Spinal cord (tissue), 10 donors: Measurements from ENCODE around the gene ACOT2. TPM values are rescaled to one million over a fixed set of nuclear protein-coding genes. Genes with fewer than 3 reads are reported as not detected.

Source experiments
- DNase-seq, 6 donors: peaks; one replicate each; pipeline versions ENCODE4 v3.0.0 to v3.0.0-alpha.2; 2013 to 2015; ENCODE audit warnings: low spot score in 6 of 6, low read depth in 4 of 6
- H3K27ac ChIP-seq: one replicate; pipeline ENCODE4 v1.5.1; 2013; ENCODE audit warnings: low read depth, low read length, control low read depth
- H3K27me3 ChIP-seq: one replicate; pipeline ENCODE4 v1.6.1; 2013; ENCODE audit warnings: low read length; ENCODE audit not compliant: control insufficient read depth, insufficient read depth
- H3K36me3 ChIP-seq: one replicate; pipeline ENCODE4 v1.6.1; 2013; ENCODE audit warnings: low read length; ENCODE audit not compliant: control insufficient read depth, insufficient read depth
- H3K4me1 ChIP-seq: one replicate; pipeline ENCODE4 v1.6.1; 2013; ENCODE audit warnings: low read length; ENCODE audit not compliant: control insufficient read depth, insufficient read depth
- H3K4me3 ChIP-seq: one replicate; pipeline ENCODE4 v1.5.1; 2013; ENCODE audit warnings: low read depth, low read length, control low read depth
- H3K9me3 ChIP-seq: one replicate; pipeline ENCODE4 v1.6.1; 2013; ENCODE audit warnings: low read length; ENCODE audit not compliant: control insufficient read depth, insufficient read depth
- WGBS: methylation state at CpG from one replicate; pipeline ENCODE4 v1.1.5; 2013; ENCODE audit warnings: missing lambda C conversion rate; ENCODE audit not compliant: insufficient coverage; 5-methylcytosine and 5-hydroxymethylcytosine counted together
- polyA plus RNA-seq, 2 donors: library from polyadenylated mRNA; unstranded; fragments of 120-200 nt; gene quantifications; one replicate each; pipeline ENCODE4 v1.2.1, GENCODE V29; 2013; ENCODE audit not compliant: insufficient read length in 2 of 2
- total RNA-seq, 2 donors: library from RNA; depleted of rRNA in 1 of 2; stranded (reverse); fragments of 120-200 nt in 1 of 2; fragments of >200 nt in 1 of 2; gene quantifications; one replicate each; pipeline versions ENCODE4 v1.2.3 to v1.2.4, GENCODE V29; 2013 to 2014
- donor health status: healthy.

The ACOT2 gene
- total and polyA plus RNA-seq, 4 donors, result 29.7 to 41.6 (median 38.0) TPM

DNA sequence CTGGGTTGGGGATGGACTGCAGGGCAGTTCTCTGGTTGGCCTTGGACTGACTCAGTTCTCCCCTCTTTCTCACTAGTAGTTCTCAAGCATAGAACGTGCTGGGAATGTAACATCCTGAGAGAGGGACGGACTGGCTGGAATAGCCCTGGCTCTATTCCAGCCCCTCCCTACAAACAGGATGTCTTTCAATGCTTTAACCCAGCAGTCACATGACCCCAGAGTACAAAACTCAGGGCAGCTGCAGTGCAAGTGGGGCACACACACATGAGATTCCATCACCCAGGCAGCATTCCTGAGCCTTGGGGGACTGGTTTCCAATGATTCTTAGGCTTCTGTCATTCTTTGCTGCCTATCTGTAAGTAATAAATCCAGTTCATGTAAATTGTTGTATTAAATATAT lies 41.7 kb downstream of the ACOT2 start:
- peak in 2 of 6 donors; percentile 39 to 61 for DNase-seq
- Histone ChIP-seq H3K27me3 (no peaks in the 10 kb centered on the region), H3K9me3 (no peaks in the 10 kb centered on the region), H3K4me3 (no peak overlapping the region), H3K4me1 (peaks cover 9% of the 10 kb centered on the region), H3K27ac (peak overlapping the region; percentile 40), H3K36me3 (no peaks in the 10 kb centered on the region)
- WGBS, result 40% methylated on average over 1 of the region's 2 CpGs

- H3K27me3 ChIP-seq, result no peaks in the 10 kb centered on the region
- H3K4me1 ChIP-seq, result peaks cover 9% of the 10 kb centered on the region
- H3K27ac ChIP-seq, result peak within 1 kb of the TSS; percentile 57
- under 1% methylated on average over 83 of the region's 84 CpGs for WGBS
- H3K9me3 ChIP-seq, result no peaks in the 10 kb centered on the region
- no peaks in the 10 kb centered on the region for H3K36me3 ChIP-seq
- H3K4me3 ChIP-seq, result peak within 1 kb of the TSS; percentile 52
- peak in 2 of 6 donors; percentile 84 to 88 for DNase-seq
These were observed 43.5 kb downstream of the ACOT2 start, which contains the start of gene ACOT6 for GRCh38 chr14:73612339-73613045. Gene ACOT6, plus strand, starts transcription at chr14:73612517. Its CDS starts 55 bp downstream, at chr14:73612572.

GRCh38 chr14:73613046-73613383 lies 44.0 kb downstream of the ACOT2 start:
- Histone ChIP-seq H3K4me3 (peak overlapping the region; percentile 52), H3K36me3 (no peaks in the 10 kb centered on the region), H3K27me3 (no peaks in the 10 kb centered on the region), H3K9me3 (no peaks in the 10 kb centered on the region), H3K4me1 (peaks cover 9% of the 10 kb centered on the region), H3K27ac (peak overlapping the region; percentile 36)
- no peak for DNase-seq
- WGBS, result 6% methylated on average over 11 of the region's 13 CpGs

DNA sequence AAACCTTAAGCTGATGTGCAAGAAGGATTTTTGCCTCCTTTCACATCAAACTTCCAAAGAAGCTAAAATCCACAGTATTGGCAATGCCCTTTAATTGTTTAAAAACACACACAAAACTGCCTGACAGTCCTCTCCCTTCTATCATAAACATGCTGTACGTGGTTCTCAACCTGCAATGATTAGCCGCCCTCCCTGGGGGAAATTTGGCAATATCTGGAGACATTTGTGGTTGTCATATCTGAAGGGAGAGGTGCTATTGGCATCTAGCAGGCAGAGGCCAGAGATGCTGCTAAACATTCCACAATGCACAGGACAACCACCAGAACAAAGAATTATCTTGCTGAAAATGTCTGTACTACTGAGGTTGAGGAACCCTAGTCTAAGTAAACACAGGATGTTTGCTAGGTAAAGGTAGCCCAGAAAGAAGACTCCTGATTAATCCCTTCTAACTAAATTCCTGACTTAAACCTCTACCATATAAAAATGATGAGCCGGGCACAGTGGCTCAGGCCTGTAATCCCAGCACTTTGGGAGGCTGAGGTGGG lies 44.5 kb downstream of the ACOT2 start:
- DNase-seq, result no peak
- Histone ChIP-seq H3K27me3 (no peaks in the 10 kb centered on the region), H3K36me3 (no peaks in the 10 kb centered on the region), H3K4me1 (peaks cover 9% of the 10 kb centered on the region), H3K27ac (no peak overlapping the region), H3K4me3 (no peak overlapping the region), H3K9me3 (no peaks in the 10 kb centered on the region)
- no CpG with 5 or more reads among the region's 3 CpGs for WGBS

- no peak overlapping the region for H3K4me3 ChIP-seq
- H3K4me1 ChIP-seq, result peaks cover 9% of the 10 kb centered on the region
- H3K9me3 ChIP-seq, result no peaks in the 10 kb centered on the region
- 33% methylated on average over 4 of the region's 4 CpGs for WGBS
- DNase-seq, result no peak
- no peaks in the 10 kb centered on the region for H3K27me3 ChIP-seq
- no peaks in the 10 kb centered on the region for H3K36me3 ChIP-seq
- no peak overlapping the region for H3K27ac ChIP-seq
These were observed 47.8 kb downstream of the ACOT2 start for GRCh38 chr14:73616831-73617230.

GRCh38 chr14:73619524-73619923 lies 50.5 kb downstream of the ACOT2 start:
- H3K27me3 ChIP-seq, result no peaks in the 10 kb centered on the region
- H3K9me3 ChIP-seq, result no peaks in the 10 kb centered on the region
- no peak overlapping the region for H3K4me3 ChIP-seq
- H3K36me3 ChIP-seq, result no peaks in the 10 kb centered on the region
- no peak overlapping the region for H3K27ac ChIP-seq
- WGBS, result no CpG with 5 or more reads among the region's 1 CpG
- no peak for DNase-seq
- no peaks in the 10 kb centered on the region for H3K4me1 ChIP-seq

GRCh38 chr14:73620268-73620667 lies 51.3 kb downstream of the ACOT2 start:
- WGBS, result 88% methylated on average over 10 of the region's 10 CpGs
- no peaks in the 10 kb centered on the region for H3K9me3 ChIP-seq
- H3K4me1 ChIP-seq, result no peaks in the 10 kb centered on the region
- no peak overlapping the region for H3K27ac ChIP-seq
- no peak for DNase-seq
- no peaks in the 10 kb centered on the region for H3K36me3 ChIP-seq
- no peak overlapping the region for H3K4me3 ChIP-seq
- no peaks in the 10 kb centered on the region for H3K27me3 ChIP-seq

DNA sequence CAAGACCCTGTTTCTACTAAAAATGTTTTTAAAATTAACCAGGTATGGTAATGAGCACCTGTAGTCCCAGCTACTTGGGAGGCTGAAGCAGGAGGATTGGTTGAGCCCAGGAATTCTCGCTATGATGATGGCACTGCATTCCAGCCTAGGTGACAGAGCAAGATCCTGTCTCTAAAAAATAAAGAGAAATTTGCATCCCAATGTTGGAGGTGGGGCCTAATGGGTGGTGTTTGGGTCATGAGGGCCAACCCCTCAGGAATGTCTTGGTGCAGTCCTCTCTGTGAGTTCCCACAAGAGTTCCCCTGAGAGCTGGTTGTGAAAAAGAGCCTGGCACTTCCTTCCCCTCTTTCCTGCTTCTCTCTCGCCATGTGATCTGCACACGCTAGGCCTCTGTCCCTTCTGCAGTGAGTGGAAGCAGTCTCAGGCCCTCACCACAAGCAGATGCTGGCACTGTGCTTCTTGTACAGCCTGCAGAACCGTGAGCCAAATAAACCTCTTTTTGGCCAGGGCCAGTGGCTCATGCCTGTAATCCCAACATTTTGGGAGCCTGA lies 54.6 kb downstream of the ACOT2 start:
- H3K27me3 ChIP-seq, result no peaks in the 10 kb centered on the region
- DNase-seq, result no peak
- no peaks in the 10 kb centered on the region for H3K36me3 ChIP-seq
- WGBS, result 91% methylated on average over 4 of the region's 4 CpGs
- no peak overlapping the region for H3K27ac ChIP-seq
- no peaks in the 10 kb centered on the region for H3K4me1 ChIP-seq
- no peaks in the 10 kb centered on the region for H3K9me3 ChIP-seq
- no peak overlapping the region for H3K4me3 ChIP-seq
